HCT116 (cell line): ENCODE results near the gene PLG. TPM values are rescaled to one million over a fixed set of nuclear protein-coding genes. Genes with fewer than 3 reads are reported as not detected.

Experiments
- ATAC-seq: fragments of 200-7000 bp; cut with Tn5 transposase; 2 replicates; pipeline ENCODE4 v1.9.1; 2020; ENCODE audit warnings: mild to moderate bottlenecking, moderate library complexity
- BruUV-seq: library from RNA; stranded (reverse); fragments of 400-500 nt; replicated peaks from 2 replicates; lab custom pipeline; 2021; lab: Mats Ljungman, UMichigan
- CTCF ChIA-PET: fragments of 300-600 bp; sonication (Branson Sonifier 250); formaldehyde crosslinking; loops from one replicate; lab custom pipeline; 2021; ENCODE audit warnings: antibody characterized with exemption; lab: Charles Lee
- POLR2A ChIA-PET: fragments of 300-600, 350-600 bp; sonication (Branson Sonifier 250); formaldehyde crosslinking; loops from one replicate; lab custom pipeline; 2021; ENCODE audit warnings: antibody characterized with exemption; lab: Charles Lee
- RAD21 ChIA-PET, 2 experiments: fragments of 300-600 bp; sonication (Branson Sonifier 250); formaldehyde crosslinking; loops; one replicate each; lab custom pipeline; 2023; ENCODE audit warnings: low total read pairs in 2 of 2; ENCODE audit not compliant: uncharacterized antibody in 2 of 2, unreplicated experiment in 2 of 2, low non-redundant PET in 1 of 2; lab: Charles Lee
- DNase-seq: peaks from one replicate; pipeline ENCODE4 v3.0.0-alpha.2; 2010; ENCODE audit warnings: low read depth, low spot score
- H2AFZ ChIP-seq: fragments of 200-600 bp; shearing (Covaris generic), sonication (generic); 2 replicates; pipeline ENCODE4 v1.6.1; 2017; ENCODE audit warnings: low read depth, mixed run types, mixed read lengths, antibody characterized with exemption, low read length; ENCODE audit not compliant: poor library complexity, severe bottlenecking
- H3K27ac ChIP-seq: 2 replicates; pipeline ENCODE4 v1.5.1; 2012; ENCODE audit warnings: low read depth, low read length
- H3K27me3 ChIP-seq: fragments of 200-600 bp; sonication (generic); 2 replicates; pipeline ENCODE4 v1.6.1; 2016; ENCODE audit warnings: mixed run types, low read length, mixed read lengths; ENCODE audit not compliant: insufficient read depth
- H3K36me3 ChIP-seq, 2 experiments: fragments of 200-500 bp in 1 of 2; fragments of 200-600 bp in 1 of 2; sonication (Bioruptor generic) in 1 of 2; sonication (generic) in 1 of 2; 2 replicates each; pipeline versions ENCODE4 v1.5.1 to v1.6.1; 2014 to 2016; ENCODE audit warnings: low read length in 2 of 2, inconsistent platforms in 1 of 2, mixed read lengths in 1 of 2, mixed run types in 1 of 2; ENCODE audit not compliant: insufficient read depth in 2 of 2, control insufficient read depth in 1 of 2
- H3K4me1 ChIP-seq, 2 experiments: fragments of 200-600 bp in 1 of 2; sonication (generic) in 1 of 2; 2 replicates each; pipeline versions ENCODE4 v1.5.1 to v1.6.1; 2012 to 2017; ENCODE audit warnings: low read length in 2 of 2, inconsistent platforms in 1 of 2, mild to moderate bottlenecking in 1 of 2, mixed read lengths in 1 of 2, mixed run types in 1 of 2, moderate library complexity in 1 of 2; ENCODE audit not compliant: insufficient read depth in 2 of 2, control insufficient read depth in 1 of 2
- H3K4me2 ChIP-seq: fragments of 200-600 bp; sonication (generic); 2 replicates; pipeline ENCODE4 v1.6.1; 2017; ENCODE audit warnings: mixed run types, low read length, mixed read lengths
- H3K4me3 ChIP-seq, 2 experiments: fragments of 200-600 bp in 1 of 2; sonication (generic) in 1 of 2; replicated peaks in 1 of 2; 2 replicates each; pipeline ENCODE4 v1.5.1; 2011 to 2016; ENCODE audit warnings: low read length in 2 of 2, control low read depth in 1 of 2, low read depth in 1 of 2, mild to moderate bottlenecking in 1 of 2, mixed read lengths in 1 of 2, mixed run types in 1 of 2
- H3K79me2 ChIP-seq: fragments of 200-600 bp; sonication (generic); 2 replicates; pipeline ENCODE4 v1.6.1; 2017; ENCODE audit warnings: mild to moderate bottlenecking, mixed run types, low read length, moderate library complexity, mixed read lengths; ENCODE audit not compliant: insufficient read depth
- H3K9ac ChIP-seq: fragments of 200-600 bp; sonication (generic); 2 replicates; pipeline ENCODE4 v1.6.1; 2016; ENCODE audit warnings: low read length, mixed read lengths
- H3K9me2 ChIP-seq: fragments of 200-600 bp; sonication (generic), shearing (Covaris generic); 2 replicates; pipeline ENCODE4 v1.6.1; 2017; ENCODE audit warnings: mixed run types, mild to moderate bottlenecking, moderate library complexity; ENCODE audit not compliant: insufficient read depth
- H3K9me3 ChIP-seq, 2 experiments: fragments of 200-500 bp in 1 of 2; fragments of 200-600 bp in 1 of 2; sonication (Bioruptor generic) in 1 of 2; sonication (generic) in 1 of 2; 2 replicates each; pipeline ENCODE4 v1.6.1; 2014 to 2017; ENCODE audit warnings: low read length in 2 of 2, mixed read lengths in 2 of 2, inconsistent platforms in 1 of 2, low read depth in 1 of 2, mild to moderate bottlenecking in 1 of 2, mixed run types in 1 of 2, moderate library complexity in 1 of 2; ENCODE audit not compliant: control insufficient read depth in 1 of 2, insufficient read depth in 1 of 2
- H4K20me1 ChIP-seq: fragments of 200-600 bp; sonication (generic), shearing (Covaris generic); 2 replicates; pipeline ENCODE4 v1.6.1; 2017; ENCODE audit warnings: mixed run types, mild to moderate bottlenecking, moderate library complexity; ENCODE audit not compliant: insufficient read depth
- ATF3 ChIP-seq: IDR thresholded peaks from 2 replicates; pipeline ENCODE4 v1.6.1; 2012
- CBX3 ChIP-seq: IDR thresholded peaks from 2 replicates; pipeline ENCODE4 v1.6.1; 2012; ENCODE audit warnings: low read depth
- JUND ChIP-seq: IDR thresholded peaks from 2 replicates; pipeline ENCODE4 v1.6.1; 2012
- REST ChIP-seq: IDR thresholded peaks from 2 replicates; pipeline ENCODE4 v1.6.1; 2012; ENCODE audit warnings: low read depth
- ZFX ChIP-seq: fragments of 450-650 bp; IDR thresholded peaks from 2 replicates; pipeline ENCODE4 v1.6.1; 2017
- intact Hi-C: fragments of 100-400 bp; cut with micrococcal nuclease; formaldehyde crosslinking; loops from 2 replicates; pipeline ENCODE4 v1.10.0; 2022
- total RNA-seq: library from RNA; stranded (reverse); gene quantifications from one replicate; pipeline ENCODE4 v1.2.1, GENCODE V29; 2021; ENCODE audit not compliant: unreplicated experiment

Gene PLG
- total RNA-seq, 1 experiment from 2014 or later: 0.69 TPM

- no peak overlapping the region for H3K4me3 ChIP-seq
Observed at GRCh38 chr6:160768101-160768500, 66.1 kb downstream of the PLG start.

GRCh38 chr6:160774399-160774798, 72.4 kb downstream of the PLG start:
- Histone ChIP-seq H3K9me3 (no peaks in the 10 kb centered on the region), H3K4me2 (no peak overlapping the region), H3K4me1 (no peaks in the 10 kb centered on the region), H3K27me3 (no peaks in the 10 kb centered on the region), H3K27ac (no peak overlapping the region), H3K9me2 (no peaks in the 10 kb centered on the region), H4K20me1 (no peaks in the 10 kb centered on the region), H2AFZ (no peak overlapping the region), H3K36me3 (no peaks in the 10 kb centered on the region), H3K79me2 (no peaks in the 10 kb centered on the region), H3K4me3 (no peak overlapping the region), H3K9ac (no peak overlapping the region)
- DNase-seq: no peak
- ChIA-PET CTCF (no interaction called here), POLR2A (no interaction called here), RAD21 (interaction anchor here in 1 of 2 experiments (0.7 kb wide), 1 partner anchor 8 kb away, joined by 5 read pairs; no protein-coding TSS in a partner anchor)
- no peak for TF ChIP-seq CBX3
- no peak for TF ChIP-seq REST
- BruUV-seq: no TSS peak
- intact Hi-C loops: no loop called here
- no peak for ATAC-seq

More at GRCh38 chr6:160768101-160768500, 66.1 kb downstream of the PLG start:
- no peaks in the 10 kb centered on the region for H3K79me2 ChIP-seq
- no peaks in the 10 kb centered on the region for H3K9me3 ChIP-seq
- ChIA-PET RAD21 (no interaction called here), POLR2A (no interaction called here), CTCF (no interaction called here)
- no peak for TF ChIP-seq JUND
- no peak for TF ChIP-seq ZFX
- TF ChIP-seq ATF3: no peak
- H2AFZ ChIP-seq: no peak overlapping the region
- intact Hi-C loops: no loop called here
- H3K27ac ChIP-seq: no peak overlapping the region
- H3K4me1 ChIP-seq: no peaks in the 10 kb centered on the region
- DNase-seq: no peak
- H3K9ac ChIP-seq: no peak overlapping the region
- H3K27me3 ChIP-seq: no peaks in the 10 kb centered on the region
- no TSS peak for BruUV-seq
- no peaks in the 10 kb centered on the region for H3K36me3 ChIP-seq
- no peak overlapping the region for H3K4me2 ChIP-seq
- H3K9me2 ChIP-seq: no peaks in the 10 kb centered on the region
- no peaks in the 10 kb centered on the region for H4K20me1 ChIP-seq
- no peak for ATAC-seq
